ENCODE measurements around the gene ABCG8. TPM values are rescaled to one million over a fixed set of nuclear protein-coding genes. Genes with fewer than 3 reads are reported as not detected.
"Not testable (repeated sequence)": the region's sequence is repeated elsewhere in the genome, so short reads cannot be mapped to it uniquely, and the experiment has no call there.

Gene ABCG8
- total RNA-seq, 2 donors from 2014 or later: not detected

DNA sequence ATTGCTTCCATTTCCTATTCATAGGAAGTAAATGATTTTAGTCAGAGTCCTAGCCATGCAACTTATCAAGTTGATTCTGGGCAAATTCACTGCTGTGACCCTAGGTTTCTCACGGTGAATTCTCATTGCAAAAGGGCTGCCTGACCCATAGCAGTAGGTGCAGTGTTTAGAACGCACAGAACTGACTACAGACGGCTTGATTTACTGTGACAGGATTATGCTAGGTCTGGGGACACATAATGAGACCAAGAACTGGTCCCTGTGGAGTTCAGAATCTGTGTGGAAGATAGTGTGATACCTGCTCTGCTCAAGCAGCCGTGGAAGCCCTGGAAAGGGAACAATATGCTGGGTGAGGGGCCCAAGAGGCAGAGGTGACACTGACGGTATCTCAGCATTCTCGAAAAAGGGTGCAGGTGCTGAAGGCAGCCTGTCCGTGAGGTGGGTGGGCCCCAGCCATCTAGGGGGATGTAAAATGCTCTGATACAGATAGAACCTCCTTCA lies 46.4 kb downstream of the ABCG8 start:
- Mint-ChIP-seq H3K9me3 (no peaks in the 10 kb centered on the region), H3K27ac (peak overlapping the region in 1 of 2 donors; percentile 45), H3K36me3 (peaks cover 13 to 30% of the 10 kb centered on the region in 2 donors)
- DNase-seq (ENCODE audit: low spot score in 2 of 2) (no peak), ATAC-seq (no peak)

DNA sequence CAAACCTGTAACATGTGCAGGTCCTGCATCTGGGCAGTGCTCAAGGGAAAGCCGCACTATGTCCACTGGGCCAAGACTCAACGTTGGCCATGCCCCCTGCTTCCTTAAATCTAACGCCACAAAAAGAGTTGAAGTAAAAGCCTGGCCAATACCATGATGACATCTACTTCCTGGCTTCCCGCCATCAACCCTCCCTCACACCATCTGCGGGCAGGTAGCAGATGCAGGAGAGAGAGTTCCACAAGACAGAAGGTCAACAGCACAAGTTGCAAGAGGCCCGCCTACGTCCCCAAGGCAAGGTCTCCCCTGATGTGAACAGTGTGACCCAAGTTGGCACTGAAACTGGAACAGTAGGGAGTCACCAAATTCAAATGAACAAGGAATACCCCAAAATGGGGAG lies 48.4 kb downstream of the ABCG8 start:
- no peaks in the 10 kb centered on the region for H3K9me3 Mint-ChIP-seq
- ATAC-seq (no peak), DNase-seq (ENCODE audit: low spot score in 2 of 2) (no peak)
- H3K27ac Mint-ChIP-seq: peak overlapping the region; percentile 36 to 74
- H3K36me3 Mint-ChIP-seq: peaks cover 26 to 30% of the 10 kb centered on the region in 2 donors

DNA sequence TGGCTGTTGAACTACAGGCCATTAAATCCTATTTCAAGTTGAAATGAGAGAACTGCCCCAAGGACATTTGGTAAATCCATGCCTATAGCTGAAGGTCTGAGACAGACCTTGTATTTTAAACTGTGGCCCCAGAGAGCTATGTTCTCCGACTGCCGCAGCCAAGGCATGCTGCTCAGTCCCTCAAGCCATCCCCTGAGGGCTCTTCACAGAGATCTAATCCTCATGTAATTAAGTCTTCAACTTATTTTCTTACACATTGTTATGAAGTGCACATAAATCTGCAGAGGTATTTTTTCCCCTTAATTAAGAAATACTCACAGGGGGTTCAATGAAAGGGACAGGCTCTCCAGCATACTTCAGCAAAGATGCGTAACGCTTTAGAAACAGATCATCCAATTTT lies 50.6 kb downstream of the ABCG8 start:
- DNase-seq (ENCODE audit: low spot score in 2 of 2): no peak
- Mint-ChIP-seq H3K27ac (no peak overlapping the region), H3K9me3 (no peaks in the 10 kb centered on the region), H3K36me3 (peaks cover 34 to 44% of the 10 kb centered on the region in 2 donors)
- no peak for ATAC-seq

DNA sequence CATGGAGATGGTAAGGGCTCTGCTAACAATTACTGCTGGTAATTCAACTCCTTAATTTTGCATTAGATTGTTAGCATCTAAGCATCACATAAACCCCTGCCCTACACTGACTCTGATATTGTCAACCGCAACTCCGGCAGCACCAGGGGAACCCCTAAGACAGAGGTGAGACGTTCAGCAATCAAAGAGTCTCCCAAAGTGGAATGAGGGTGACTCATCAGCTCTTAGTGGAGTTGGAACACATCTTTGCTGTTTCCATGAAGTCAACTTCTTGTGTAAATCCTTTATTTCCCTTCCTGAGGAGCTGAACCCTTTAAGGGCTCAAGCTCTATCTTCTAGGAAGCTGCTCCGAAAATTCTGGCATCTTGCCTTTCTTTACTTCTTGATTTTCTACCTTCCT lies 52.1 kb downstream of the ABCG8 start:
- H3K36me3 Mint-ChIP-seq: peaks cover 34 to 50% of the 10 kb centered on the region in 2 donors
- no peak overlapping the region for H3K27ac Mint-ChIP-seq
- no peak for DNase-seq (ENCODE audit: low spot score in 2 of 2)
- H3K9me3 Mint-ChIP-seq: no peaks in the 10 kb centered on the region
- ATAC-seq: no peak

DNA sequence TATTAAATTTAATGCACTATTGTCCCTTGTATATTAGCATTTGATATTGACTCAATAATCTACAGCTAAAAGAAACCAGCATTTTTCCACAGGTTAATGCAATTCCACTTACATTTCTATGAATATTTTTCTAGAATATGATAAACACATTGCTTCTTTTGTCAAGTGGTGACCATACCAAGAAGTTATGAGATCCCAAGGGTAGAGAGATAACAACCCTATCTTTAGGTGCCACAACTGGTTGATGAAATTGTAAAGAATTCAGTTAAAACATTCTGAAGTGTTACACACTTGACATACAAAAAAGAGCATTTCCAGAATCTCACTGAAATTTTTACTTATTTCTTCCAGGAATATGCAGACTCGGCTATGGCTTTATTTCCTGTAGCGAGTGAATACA lies 56.0 kb downstream of the ABCG8 start:
- no peak overlapping the region for H3K27ac Mint-ChIP-seq
- no peaks in the 10 kb centered on the region for H3K9me3 Mint-ChIP-seq
- no peak for DNase-seq (ENCODE audit: low spot score in 2 of 2)
- H3K36me3 Mint-ChIP-seq: peaks cover 28 to 43% of the 10 kb centered on the region in 2 donors
- no peak for ATAC-seq

DNA sequence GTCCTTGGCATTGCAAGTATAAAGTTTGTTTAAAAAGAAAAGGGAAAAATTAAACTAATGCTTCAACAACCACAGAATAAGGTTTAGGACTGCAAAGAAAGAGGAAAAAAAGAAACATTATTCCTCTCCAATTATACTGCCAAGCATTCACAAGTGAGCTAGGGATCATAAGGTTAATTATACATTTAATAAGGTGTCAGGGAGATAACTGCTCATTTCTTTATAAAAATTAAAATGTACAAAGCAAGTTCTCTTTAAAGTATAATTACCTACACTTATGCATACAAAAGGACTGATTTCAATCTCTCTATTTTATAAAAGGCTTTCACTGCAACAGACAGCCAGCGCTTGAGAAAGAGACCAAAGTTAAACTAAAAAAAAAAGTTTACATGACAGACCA lies 58.1 kb downstream of the ABCG8 start:
- DNase-seq (ENCODE audit: low spot score in 2 of 2): no peak
- no peak for ATAC-seq
- no peaks in the 10 kb centered on the region for H3K9me3 Mint-ChIP-seq
- H3K27ac Mint-ChIP-seq: no peak overlapping the region
- peaks cover 17 to 42% of the 10 kb centered on the region in 2 donors for H3K36me3 Mint-ChIP-seq

DNA sequence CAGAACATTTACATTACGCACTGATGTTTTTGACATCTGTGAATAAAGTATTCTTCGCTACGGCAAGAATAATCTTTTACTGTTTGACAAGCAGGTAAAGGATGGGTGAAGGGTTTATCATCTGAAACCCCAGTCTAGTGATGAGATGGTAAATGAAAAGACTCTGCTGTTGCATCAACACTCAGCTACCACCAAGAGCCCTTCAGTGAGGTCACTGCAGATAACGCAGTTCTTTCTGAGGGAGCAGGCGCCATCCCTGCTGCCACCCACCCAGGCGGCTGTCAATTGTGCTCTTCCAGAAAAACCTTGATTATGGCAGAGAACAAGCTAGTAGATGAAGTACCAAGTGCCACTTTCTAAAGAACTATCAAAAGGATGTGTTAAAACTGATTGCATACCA lies 58.7 kb downstream of the ABCG8 start:
- no peak overlapping the region for H3K27ac Mint-ChIP-seq
- no peaks in the 10 kb centered on the region for H3K9me3 Mint-ChIP-seq
- H3K36me3 Mint-ChIP-seq: peaks cover 12 to 39% of the 10 kb centered on the region in 2 donors
- no peak for DNase-seq (ENCODE audit: low spot score in 2 of 2)
- ATAC-seq: no peak

DNA sequence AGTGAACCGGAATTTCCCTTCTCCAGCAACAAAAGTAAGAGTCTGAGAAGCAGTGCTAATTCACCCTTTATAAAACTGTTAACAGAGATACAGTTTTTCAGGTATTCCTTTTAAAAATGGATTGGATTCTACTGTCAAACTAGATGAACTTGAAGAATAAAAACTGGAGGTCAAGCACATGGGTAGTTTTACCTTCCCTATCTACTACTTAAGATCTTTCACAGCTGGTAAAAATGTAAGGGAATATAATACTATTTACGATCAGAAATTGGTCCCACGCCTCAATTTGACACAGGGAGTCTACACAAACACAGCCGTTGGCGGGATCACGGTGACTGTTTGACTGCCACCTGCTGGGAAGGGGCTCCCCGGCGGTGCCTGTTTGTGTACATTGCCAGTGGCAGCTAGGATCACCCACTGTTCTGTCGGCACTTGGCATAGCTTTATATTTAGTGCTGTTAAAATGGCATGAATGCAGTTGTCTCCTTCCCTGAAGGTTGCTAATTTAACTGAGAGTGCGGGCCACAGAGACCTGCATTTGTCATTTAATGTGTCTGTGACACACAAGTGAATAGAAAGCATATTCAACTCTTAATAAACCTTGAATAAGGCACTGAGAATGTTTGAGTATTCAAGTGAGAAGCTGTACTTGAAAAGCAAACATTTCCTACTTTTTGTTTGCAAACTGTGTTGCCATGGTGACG lies 59.5 kb downstream of the ABCG8 start:
- H3K9me3 Mint-ChIP-seq: no peaks in the 10 kb centered on the region
- peak overlapping the region in 1 of 2 donors; percentile 27 for H3K27ac Mint-ChIP-seq
- H3K36me3 Mint-ChIP-seq: peaks cover 11 to 33% of the 10 kb centered on the region in 2 donors
- ATAC-seq (no peak), DNase-seq (ENCODE audit: low spot score in 2 of 2) (no peak)

DNA sequence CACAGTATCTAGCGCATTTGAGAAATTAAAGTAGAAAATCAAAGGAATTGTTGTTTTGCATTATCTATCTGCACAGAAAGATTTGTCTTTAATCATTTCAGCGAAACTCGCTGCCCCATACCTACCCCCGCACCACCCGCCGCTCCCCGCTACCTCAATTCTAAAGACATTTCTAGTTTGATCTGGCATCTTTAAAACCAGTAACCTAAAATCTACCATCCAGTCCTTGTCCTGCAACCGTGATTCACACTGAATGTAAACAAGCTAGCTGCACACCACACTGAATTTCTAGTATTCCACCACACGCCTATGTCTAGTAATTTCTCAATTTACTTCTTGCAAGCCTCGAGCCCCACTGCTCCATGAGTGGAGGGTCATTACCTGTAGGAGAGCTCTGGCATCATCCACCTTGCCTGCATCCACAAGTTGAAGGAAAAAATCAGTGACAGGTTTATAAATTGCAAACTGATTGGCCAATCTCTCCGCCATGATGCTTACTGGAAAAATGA lies 60.1 kb downstream of the ABCG8 start:
- Mint-ChIP-seq H3K27ac (peak overlapping the region in 1 of 2 donors; percentile 27), H3K9me3 (no peaks in the 10 kb centered on the region), H3K36me3 (peaks cover 7 to 30% of the 10 kb centered on the region in 2 donors)
- DNase-seq (ENCODE audit: low spot score in 2 of 2) (no peak), ATAC-seq (no peak)

DNA sequence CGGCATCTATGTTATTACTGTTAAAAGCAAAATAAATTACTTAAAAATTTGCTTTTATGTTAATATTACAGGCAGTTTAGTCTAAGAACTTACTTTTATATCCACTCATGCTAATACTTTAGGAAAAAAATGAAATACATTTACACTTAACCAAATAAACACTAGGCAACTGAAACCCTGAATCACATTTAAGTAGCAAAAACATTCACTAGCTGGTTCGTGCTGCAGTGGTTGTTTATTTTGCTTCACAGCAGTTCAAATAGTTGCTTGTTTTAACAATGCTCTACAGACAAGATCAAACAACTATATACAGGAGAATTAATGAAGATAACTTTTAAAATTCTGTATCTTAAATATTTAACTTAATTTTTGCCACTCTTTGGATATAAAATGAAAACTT lies 60.8 kb downstream of the ABCG8 start:
- no peak for ATAC-seq
- no peaks in the 10 kb centered on the region for H3K9me3 Mint-ChIP-seq
- H3K27ac Mint-ChIP-seq: no peak overlapping the region
- no peak for DNase-seq (ENCODE audit: low spot score in 2 of 2)
- peaks cover 7 to 29% of the 10 kb centered on the region in 2 donors for H3K36me3 Mint-ChIP-seq

DNA sequence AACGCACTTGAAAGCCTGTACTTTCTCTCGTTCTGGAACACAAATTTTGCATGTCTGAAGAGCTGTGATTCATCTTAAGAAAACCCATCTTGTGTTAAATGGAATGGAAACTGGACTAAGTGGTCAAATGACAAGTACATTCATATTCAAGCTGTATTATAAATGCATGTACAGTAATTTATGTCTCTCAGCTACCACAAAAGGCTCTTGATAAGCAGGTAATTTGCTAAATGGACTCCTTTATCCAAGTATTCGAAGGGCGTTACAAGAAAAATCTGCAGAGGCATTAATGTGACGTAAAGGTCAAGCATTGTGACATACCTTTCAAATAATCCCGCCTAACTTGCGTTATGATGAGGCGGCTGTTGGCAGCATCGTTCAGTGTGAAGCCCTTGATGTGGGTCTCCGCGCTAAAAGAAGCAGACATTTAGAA lies 66.6 kb downstream of the ABCG8 start:
- peak overlapping the region in 1 of 2 donors; percentile 14 for H3K27ac Mint-ChIP-seq
- H3K36me3 Mint-ChIP-seq: peaks cover 4 to 21% of the 10 kb centered on the region in 2 donors
- ATAC-seq: peak; percentile 69 to 86
- no peak for DNase-seq (ENCODE audit: low spot score in 2 of 2)
- H3K9me3 Mint-ChIP-seq: no peaks in the 10 kb centered on the region

DNA sequence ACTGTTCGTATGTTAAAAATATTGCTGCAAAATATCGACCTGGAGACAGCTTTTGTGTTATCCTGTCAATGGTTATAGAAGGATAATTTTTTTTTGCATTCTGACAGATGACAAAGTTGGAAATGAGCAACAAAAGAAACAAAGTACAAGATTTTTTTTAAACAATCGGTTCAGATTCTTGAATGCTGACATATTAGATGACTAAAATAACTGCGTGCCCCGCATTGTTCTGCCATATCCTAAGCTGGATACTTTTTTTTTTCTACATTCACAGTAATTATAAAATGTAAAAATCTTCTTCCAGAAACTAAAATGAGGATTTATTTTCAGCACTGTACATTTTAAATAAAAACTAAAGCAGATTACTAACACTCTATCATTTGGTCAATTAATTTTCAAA lies 67.1 kb downstream of the ABCG8 start:
- no peak for DNase-seq (ENCODE audit: low spot score in 2 of 2)
- peak overlapping the region in 1 of 2 donors; percentile 14 for H3K27ac Mint-ChIP-seq
- H3K36me3 Mint-ChIP-seq: peaks cover 4 to 22% of the 10 kb centered on the region in 2 donors

DNA sequence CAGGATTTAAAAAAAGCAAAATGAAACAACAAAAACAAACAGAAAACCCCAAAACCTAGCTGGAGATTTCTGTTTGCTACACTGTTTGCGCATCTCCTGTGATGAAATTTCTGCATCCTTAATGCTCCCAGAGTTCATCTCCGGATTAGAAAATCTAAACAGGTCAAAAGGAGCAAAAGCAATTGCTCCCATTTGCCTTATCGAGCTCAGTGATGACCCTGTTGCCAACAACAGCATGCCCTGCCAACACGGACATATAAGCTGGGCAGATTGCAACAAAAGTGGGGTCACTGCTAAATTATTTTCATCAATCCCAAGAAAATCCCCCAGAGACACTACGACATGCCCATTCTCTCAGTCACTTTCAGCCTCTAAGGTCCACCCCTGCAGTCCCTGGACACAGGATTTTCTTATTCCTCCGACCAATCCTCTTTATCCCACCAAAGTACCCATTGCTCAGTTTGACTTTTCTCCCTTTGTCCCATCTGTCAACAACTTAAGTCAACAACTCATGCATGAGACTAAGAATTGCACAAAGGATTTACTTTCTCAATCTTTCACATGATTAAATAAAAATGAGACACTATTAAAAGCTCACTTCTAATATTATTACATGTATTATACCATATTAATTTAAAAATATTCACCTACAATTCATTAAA lies 67.8 kb downstream of the ABCG8 start:
- no peak for DNase-seq (ENCODE audit: low spot score in 2 of 2)
- Mint-ChIP-seq H3K36me3 (peaks cover 4 to 22% of the 10 kb centered on the region in 2 donors), H3K9me3 (no peaks in the 10 kb centered on the region), H3K27ac (peak overlapping the region in 1 of 2 donors; percentile 46)
- no peak for ATAC-seq

More for the DNA sequence above, 67.1 kb downstream of the ABCG8 start:
- ATAC-seq: no peak
- no peaks in the 10 kb centered on the region for H3K9me3 Mint-ChIP-seq

DNA sequence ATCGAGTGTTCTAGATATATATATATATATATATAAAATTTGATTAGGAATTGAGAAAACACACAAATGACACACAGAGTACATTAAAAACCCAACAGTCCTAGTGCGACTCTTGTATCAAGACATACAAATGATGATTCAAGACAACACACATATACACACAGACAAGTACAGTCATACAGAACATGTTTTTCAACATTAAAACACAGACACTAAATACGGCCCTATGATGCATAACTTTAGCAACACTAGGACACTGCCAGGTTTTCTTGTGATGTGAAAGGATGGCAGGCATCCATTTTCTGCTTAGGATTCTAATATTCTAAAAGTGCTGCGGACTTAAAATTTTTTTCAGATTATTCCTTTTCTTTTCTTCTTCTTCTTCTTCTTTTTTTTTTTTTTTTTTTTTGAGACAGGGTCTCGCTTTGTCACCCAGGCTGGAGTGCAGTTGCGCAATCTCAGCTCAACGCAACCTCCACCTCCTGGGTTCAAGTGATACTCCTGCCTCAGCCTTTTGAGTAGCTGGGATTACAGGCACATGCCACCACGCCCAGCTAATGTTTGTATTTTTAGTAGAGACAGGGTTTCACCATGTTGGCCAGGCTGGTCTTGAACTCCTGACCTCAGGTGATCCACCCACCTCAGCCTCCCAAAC lies 72.5 kb downstream of the ABCG8 start:
- not testable (repeated sequence) for DNase-seq (ENCODE audit: low spot score in 2 of 2); H3K9me3 Mint-ChIP-seq; H3K27ac Mint-ChIP-seq
- peak in 1 of 2 donors; percentile 68 for ATAC-seq
- peaks cover 4 to 23% of the 10 kb centered on the region in 2 donors for H3K36me3 Mint-ChIP-seq

DNA sequence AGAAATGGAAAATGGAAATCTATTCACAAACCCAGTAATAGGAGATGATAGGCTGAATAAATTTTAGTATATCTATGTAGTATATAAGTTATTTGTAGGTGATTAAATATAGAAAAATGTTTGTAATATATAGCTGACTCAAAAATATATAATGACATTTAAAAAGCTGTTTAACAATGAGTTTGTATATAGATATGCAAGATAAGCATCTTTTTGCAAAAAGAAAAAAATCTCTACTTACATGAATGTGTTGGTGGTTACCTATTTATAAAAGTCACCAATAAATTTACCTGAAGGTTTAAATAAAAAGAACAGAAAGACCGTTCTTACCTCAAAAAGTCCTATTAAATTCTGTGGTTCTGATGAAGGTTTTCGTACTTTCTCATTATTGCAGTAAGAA lies 85.7 kb downstream of the ABCG8 start:
- Mint-ChIP-seq H3K27ac (no peak overlapping the region), H3K9me3 (no peaks in the 10 kb centered on the region), H3K36me3 (peaks cover 6 to 14% of the 10 kb centered on the region in 2 donors)
- no peak for DNase-seq (ENCODE audit: low spot score in 2 of 2)
- ATAC-seq: no peak

DNA sequence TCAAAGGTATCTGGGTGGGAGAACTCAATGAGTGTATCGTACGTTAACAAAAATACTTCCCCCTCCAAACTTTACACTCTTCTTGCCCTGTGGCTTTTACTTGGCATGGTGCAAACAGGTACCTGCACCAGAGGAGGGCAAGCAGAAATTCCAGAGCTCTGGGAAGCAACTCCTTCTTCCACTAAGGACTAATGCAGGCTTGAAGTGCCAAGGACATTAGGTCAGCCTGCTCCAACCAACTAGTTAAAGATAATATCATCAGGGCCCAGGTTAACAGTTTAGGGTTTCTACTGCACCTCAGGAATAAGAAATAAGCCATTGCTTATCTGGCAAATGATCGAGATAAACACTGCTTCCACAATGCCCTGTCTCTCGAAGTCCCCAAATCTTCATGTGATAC lies 86.7 kb downstream of the ABCG8 start:
- peaks cover 12 to 21% of the 10 kb centered on the region in 2 donors for H3K36me3 Mint-ChIP-seq
- H3K27ac Mint-ChIP-seq: no peak overlapping the region
- ATAC-seq (no peak), DNase-seq (ENCODE audit: low spot score in 2 of 2) (no peak)
- no peaks in the 10 kb centered on the region for H3K9me3 Mint-ChIP-seq

DNA sequence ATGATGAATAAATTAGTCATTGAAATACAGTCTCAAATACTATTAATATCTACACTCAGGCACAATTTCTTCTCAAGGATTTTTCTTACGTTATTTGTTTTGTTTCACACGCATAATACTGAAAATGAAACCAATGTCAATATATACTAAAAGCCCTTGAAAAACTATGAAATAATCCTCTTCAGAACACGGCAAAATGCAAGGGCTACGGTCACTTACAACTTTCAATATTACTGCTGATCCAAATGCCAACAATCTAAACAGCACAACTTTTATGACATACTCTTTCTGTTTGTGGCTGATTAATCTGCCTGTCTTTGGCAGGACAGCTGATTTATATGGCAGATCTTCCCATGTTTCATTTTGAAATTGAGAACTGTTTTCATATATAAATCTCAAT lies 88.7 kb downstream of the ABCG8 start:
- H3K9me3 Mint-ChIP-seq: no peaks in the 10 kb centered on the region
- DNase-seq (ENCODE audit: low spot score in 2 of 2) (no peak), ATAC-seq (peak in 1 of 2 donors; percentile 78)
- peaks cover 15 to 28% of the 10 kb centered on the region in 2 donors for H3K36me3 Mint-ChIP-seq
- no peak overlapping the region for H3K27ac Mint-ChIP-seq

All from activated naive CD4-positive, alpha-beta T cell treated with anti-CD3 and anti-CD28 coated beads, Interleukin-2, amount 50 U/mL, for 72 hours (primary cell).